Measurements from ENCODE around the gene ANKRD16.

ANKRD16 gene

GRCh38 chr10:5902511-5903274 is 13.0 kb upstream of the ANKRD16 start:
- FAIRE-seq (peak; percentile 50), DNase-seq (ENCODE audit: insufficient read length) (no peak)
- TF ChIP-seq TAF1 (IDR thresholded peaks at IDR 0.05; ENCODE audit: borderline replicate concordance, low read depth, low read length) (no peak), POLR2AphosphoS5 (IDR thresholded peaks at IDR 0.05; ENCODE audit: low read depth, low read length) (no peak), POLR2A (IDR thresholded peaks at IDR 0.05; ENCODE audit: low read depth, low read length) (no peak)

GRCh38 chr10:5900247-5900646 is 10.6 kb upstream of the ANKRD16 start:
- DNase-seq (ENCODE audit: insufficient read length) (no peak), FAIRE-seq (no peak)
- TF ChIP-seq POLR2AphosphoS5 (IDR thresholded peaks at IDR 0.05; ENCODE audit: low read depth, low read length) = no peak
- no peak for TF ChIP-seq TAF1 (IDR thresholded peaks at IDR 0.05; ENCODE audit: borderline replicate concordance, low read depth, low read length)
- TF ChIP-seq POLR2A (IDR thresholded peaks at IDR 0.05; ENCODE audit: low read depth, low read length) = no peak

GRCh38 chr10:5898163-5898562 is 8.5 kb upstream of the ANKRD16 start:
- TF ChIP-seq POLR2A (IDR thresholded peaks at IDR 0.05; ENCODE audit: low read depth, low read length) (no peak), POLR2AphosphoS5 (IDR thresholded peaks at IDR 0.05; ENCODE audit: low read depth, low read length) (no peak), TAF1 (IDR thresholded peaks at IDR 0.05; ENCODE audit: borderline replicate concordance, low read depth, low read length) (no peak)
- DNase-seq (ENCODE audit: insufficient read length) (no peak), FAIRE-seq (no peak)

- no peak for DNase-seq (ENCODE audit: insufficient read length)
- FAIRE-seq = no peak
- no peak for TF ChIP-seq POLR2A (IDR thresholded peaks at IDR 0.05; ENCODE audit: low read depth, low read length)
- TF ChIP-seq TAF1 (IDR thresholded peaks at IDR 0.05; ENCODE audit: borderline replicate concordance, low read depth, low read length) = no peak
- TF ChIP-seq POLR2AphosphoS5 (IDR thresholded peaks at IDR 0.05; ENCODE audit: low read depth, low read length) = no peak
These were observed 7.8 kb upstream of the ANKRD16 start for GRCh38 chr10:5897504-5897903.

GRCh38 chr10:5897053-5897340 is 7.3 kb upstream of the ANKRD16 start:
- DNase-seq (ENCODE audit: insufficient read length) (no peak), FAIRE-seq (no peak)
- TF ChIP-seq TAF1 (IDR thresholded peaks at IDR 0.05; ENCODE audit: borderline replicate concordance, low read depth, low read length) (no peak), POLR2AphosphoS5 (IDR thresholded peaks at IDR 0.05; ENCODE audit: low read depth, low read length) (no peak), POLR2A (IDR thresholded peaks at IDR 0.05; ENCODE audit: low read depth, low read length) (no peak)

- no peak for DNase-seq (ENCODE audit: insufficient read length)
- TF ChIP-seq POLR2AphosphoS5 (IDR thresholded peaks at IDR 0.05; ENCODE audit: low read depth, low read length) = no peak
- no peak for TF ChIP-seq TAF1 (IDR thresholded peaks at IDR 0.05; ENCODE audit: borderline replicate concordance, low read depth, low read length)
- no peak for TF ChIP-seq POLR2A (IDR thresholded peaks at IDR 0.05; ENCODE audit: low read depth, low read length)
- FAIRE-seq = no peak
These were observed 6.7 kb upstream of the ANKRD16 start for GRCh38 chr10:5896208-5897052.

- DNase-seq (ENCODE audit: insufficient read length) = peak; percentile 39
These were observed 6.1 kb upstream of the ANKRD16 start for GRCh38 chr10:5895804-5896203.

GRCh38 chr10:5895365-5895764 is 5.7 kb upstream of the ANKRD16 start:
- TF ChIP-seq POLR2A (IDR thresholded peaks at IDR 0.05; ENCODE audit: low read depth, low read length) (no peak), TAF1 (IDR thresholded peaks at IDR 0.05; ENCODE audit: borderline replicate concordance, low read depth, low read length) (no peak), POLR2AphosphoS5 (IDR thresholded peaks at IDR 0.05; ENCODE audit: low read depth, low read length) (no peak)
- FAIRE-seq (no peak), DNase-seq (ENCODE audit: insufficient read length) (no peak)

More at GRCh38 chr10:5895804-5896203, 6.1 kb upstream of the ANKRD16 start:
- peak; percentile 82 for FAIRE-seq
- TF ChIP-seq POLR2AphosphoS5 (IDR thresholded peaks at IDR 0.05; ENCODE audit: low read depth, low read length) (no peak), TAF1 (IDR thresholded peaks at IDR 0.05; ENCODE audit: borderline replicate concordance, low read depth, low read length) (no peak), POLR2A (IDR thresholded peaks at IDR 0.05; ENCODE audit: low read depth, low read length) (no peak)

- DNase-seq (ENCODE audit: insufficient read length) (no peak), FAIRE-seq (no peak)
- TF ChIP-seq TAF1 (IDR thresholded peaks at IDR 0.05; ENCODE audit: borderline replicate concordance, low read depth, low read length) = no peak
- TF ChIP-seq POLR2A (IDR thresholded peaks at IDR 0.05; ENCODE audit: low read depth, low read length) = no peak
- no peak for TF ChIP-seq POLR2AphosphoS5 (IDR thresholded peaks at IDR 0.05; ENCODE audit: low read depth, low read length)
These were observed 5.2 kb upstream of the ANKRD16 start for GRCh38 chr10:5894873-5895272.

GRCh38 chr10:5894403-5894802 is 4.7 kb upstream of the ANKRD16 start:
- no peak for TF ChIP-seq TAF1 (IDR thresholded peaks at IDR 0.05; ENCODE audit: borderline replicate concordance, low read depth, low read length)
- TF ChIP-seq POLR2AphosphoS5 (IDR thresholded peaks at IDR 0.05; ENCODE audit: low read depth, low read length) = no peak
- TF ChIP-seq POLR2A (IDR thresholded peaks at IDR 0.05; ENCODE audit: low read depth, low read length) = no peak
- no peak for FAIRE-seq
- no peak for DNase-seq (ENCODE audit: insufficient read length)

GRCh38 chr10:5893321-5893720 is 3.6 kb upstream of the ANKRD16 start:
- TF ChIP-seq POLR2A (IDR thresholded peaks at IDR 0.05; ENCODE audit: low read depth, low read length) = no peak
- no peak for TF ChIP-seq TAF1 (IDR thresholded peaks at IDR 0.05; ENCODE audit: borderline replicate concordance, low read depth, low read length)
- no peak for TF ChIP-seq POLR2AphosphoS5 (IDR thresholded peaks at IDR 0.05; ENCODE audit: low read depth, low read length)
- DNase-seq (ENCODE audit: insufficient read length) (no peak), FAIRE-seq (no peak)

GRCh38 chr10:5892007-5892406 is 2.3 kb upstream of the ANKRD16 start:
- FAIRE-seq (no peak), DNase-seq (ENCODE audit: insufficient read length) (no peak)
- TF ChIP-seq POLR2A (IDR thresholded peaks at IDR 0.05; ENCODE audit: low read depth, low read length) (no peak), POLR2AphosphoS5 (IDR thresholded peaks at IDR 0.05; ENCODE audit: low read depth, low read length) (no peak), TAF1 (IDR thresholded peaks at IDR 0.05; ENCODE audit: borderline replicate concordance, low read depth, low read length) (no peak)
